ENCODE measurements around the gene BIRC3.

DNA sequence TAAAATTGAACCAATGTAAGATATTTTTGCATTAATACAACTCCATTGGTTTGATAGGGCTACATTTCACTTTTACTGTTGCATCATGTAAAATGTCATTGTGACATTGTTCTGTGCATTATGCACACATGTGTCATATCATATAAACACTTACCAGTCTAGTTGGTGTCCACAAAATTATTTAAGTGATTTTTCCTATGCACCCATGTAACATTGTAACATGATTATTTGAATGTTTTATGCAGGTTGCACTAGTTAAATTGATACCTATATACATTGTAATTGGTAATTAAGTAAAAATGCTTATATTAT, 9.6 kb upstream of the BIRC3 start:
- TF ChIP-seq, protein P1, sequence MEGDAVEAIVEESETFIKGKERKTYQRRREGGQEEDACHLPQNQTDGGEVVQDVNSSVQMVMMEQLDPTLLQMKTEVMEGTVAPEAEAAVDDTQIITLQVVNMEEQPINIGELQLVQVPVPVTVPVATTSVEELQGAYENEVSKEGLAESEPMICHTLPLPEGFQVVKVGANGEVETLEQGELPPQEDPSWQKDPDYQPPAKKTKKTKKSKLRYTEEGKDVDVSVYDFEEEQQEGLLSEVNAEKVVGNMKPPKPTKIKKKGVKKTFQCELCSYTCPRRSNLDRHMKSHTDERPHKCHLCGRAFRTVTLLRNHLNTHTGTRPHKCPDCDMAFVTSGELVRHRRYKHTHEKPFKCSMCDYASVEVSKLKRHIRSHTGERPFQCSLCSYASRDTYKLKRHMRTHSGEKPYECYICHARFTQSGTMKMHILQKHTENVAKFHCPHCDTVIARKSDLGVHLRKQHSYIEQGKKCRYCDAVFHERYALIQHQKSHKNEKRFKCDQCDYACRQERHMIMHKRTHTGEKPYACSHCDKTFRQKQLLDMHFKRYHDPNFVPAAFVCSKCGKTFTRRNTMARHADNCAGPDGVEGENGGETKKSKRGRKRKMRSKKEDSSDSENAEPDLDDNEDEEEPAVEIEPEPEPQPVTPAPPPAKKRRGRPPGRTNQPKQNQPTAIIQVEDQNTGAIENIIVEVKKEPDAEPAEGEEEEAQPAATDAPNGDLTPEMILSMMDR (IDR thresholded peaks at IDR 0.05), result no peak
- no peak for TF ChIP-seq POLR2A (IDR thresholded peaks at IDR 0.05)
- TF ChIP-seq POLR2AphosphoS5 (IDR thresholded peaks at IDR 0.05), result no peak

Measured in transverse colon (tissue), 4 donors.